Cardiac fibroblast (primary cell): ENCODE measurements around the gene MEGF10.
A peak's percentile ranks its signal among the peaks of the same experiment; 100 is the strongest.

Experiments
- DNase-seq, 2 donors: peaks; one replicate each; pipeline versions ENCODE4 v3.0.0 to v3.0.0-alpha.2; 2010; ENCODE audit warnings: low read depth in 2 of 2
- H3K4me3 ChIP-seq, 2 donors: replicated peaks in 1 of 2; 1 replicate in 1 of 2; 2 replicates in 1 of 2; pipeline ENCODE4 v1.5.1; 2011; ENCODE audit warnings: low read depth in 2 of 2, low read length in 2 of 2, mild to moderate bottlenecking in 2 of 2, moderate library complexity in 1 of 2
- CTCF ChIP-seq: IDR thresholded peaks from one replicate; pipeline ENCODE4 v1.5.1; 2011; ENCODE audit warnings: low read depth, mild to moderate bottlenecking, low read length, inconsistent platforms

Gene MEGF10

GRCh38 chr5:127338501-127338900, 47.9 kb downstream of the MEGF10 start:
- no peak for TF ChIP-seq CTCF
- no peak for DNase-seq

GRCh38 chr5:127340606-127341005, 50.0 kb downstream of the MEGF10 start:
- H3K4me3 ChIP-seq: no peak overlapping the region
- no peak for TF ChIP-seq CTCF
- DNase-seq: no peak

More at GRCh38 chr5:127338501-127338900, 47.9 kb downstream of the MEGF10 start:
- no peak overlapping the region for H3K4me3 ChIP-seq

GRCh38 chr5:127342364-127342763, 51.8 kb downstream of the MEGF10 start:
- no peak for TF ChIP-seq CTCF
- DNase-seq: no peak
- no peak overlapping the region for H3K4me3 ChIP-seq

GRCh38 chr5:127343313-127343712, 52.7 kb downstream of the MEGF10 start:
- H3K4me3 ChIP-seq: no peak overlapping the region
- DNase-seq: no peak
- TF ChIP-seq CTCF: no peak

GRCh38 chr5:127343866-127344265, 53.3 kb downstream of the MEGF10 start:
- DNase-seq: no peak
- H3K4me3 ChIP-seq: no peak overlapping the region
- no peak for TF ChIP-seq CTCF

- DNase-seq: no peak
- H3K4me3 ChIP-seq: no peak overlapping the region
- TF ChIP-seq CTCF: no peak
These were observed 54.3 kb downstream of the MEGF10 start for GRCh38 chr5:127344931-127345330.

GRCh38 chr5:127351418-127351817, 60.8 kb downstream of the MEGF10 start:
- DNase-seq: peak in 1 of 2 donors; percentile 45
- H3K4me3 ChIP-seq: no peak overlapping the region
- TF ChIP-seq CTCF: no peak
